ENCODE results near the gene SLC25A51. TPM values are rescaled to one million over a fixed set of nuclear protein-coding genes. Genes with fewer than 3 reads are reported as not detected.

Gene SLC25A51, protein sequence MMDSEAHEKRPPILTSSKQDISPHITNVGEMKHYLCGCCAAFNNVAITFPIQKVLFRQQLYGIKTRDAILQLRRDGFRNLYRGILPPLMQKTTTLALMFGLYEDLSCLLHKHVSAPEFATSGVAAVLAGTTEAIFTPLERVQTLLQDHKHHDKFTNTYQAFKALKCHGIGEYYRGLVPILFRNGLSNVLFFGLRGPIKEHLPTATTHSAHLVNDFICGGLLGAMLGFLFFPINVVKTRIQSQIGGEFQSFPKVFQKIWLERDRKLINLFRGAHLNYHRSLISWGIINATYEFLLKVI
- 10 to 100 TPM; 16.0 to 30.7 (median 22.2) TPM for total RNA-seq

GRCh38 chr9:37903647-37904444 is at the start of gene SLC25A51:
TSS of gene SLC25A51 (minus strand) at chr9:37904127. CDS start at chr9:37888550, 15,577 bp downstream.
- peak within 1 kb of the TSS; percentile 75 to 93 (median 85) for H3K4me3 ChIP-seq
- H3K9me3 ChIP-seq, result no peaks in the 10 kb centered on the region
- peak within 1 kb of the TSS; percentile 86 to 90 (median 88) for H3K27ac ChIP-seq
- TF ChIP-seq, protein P1, sequence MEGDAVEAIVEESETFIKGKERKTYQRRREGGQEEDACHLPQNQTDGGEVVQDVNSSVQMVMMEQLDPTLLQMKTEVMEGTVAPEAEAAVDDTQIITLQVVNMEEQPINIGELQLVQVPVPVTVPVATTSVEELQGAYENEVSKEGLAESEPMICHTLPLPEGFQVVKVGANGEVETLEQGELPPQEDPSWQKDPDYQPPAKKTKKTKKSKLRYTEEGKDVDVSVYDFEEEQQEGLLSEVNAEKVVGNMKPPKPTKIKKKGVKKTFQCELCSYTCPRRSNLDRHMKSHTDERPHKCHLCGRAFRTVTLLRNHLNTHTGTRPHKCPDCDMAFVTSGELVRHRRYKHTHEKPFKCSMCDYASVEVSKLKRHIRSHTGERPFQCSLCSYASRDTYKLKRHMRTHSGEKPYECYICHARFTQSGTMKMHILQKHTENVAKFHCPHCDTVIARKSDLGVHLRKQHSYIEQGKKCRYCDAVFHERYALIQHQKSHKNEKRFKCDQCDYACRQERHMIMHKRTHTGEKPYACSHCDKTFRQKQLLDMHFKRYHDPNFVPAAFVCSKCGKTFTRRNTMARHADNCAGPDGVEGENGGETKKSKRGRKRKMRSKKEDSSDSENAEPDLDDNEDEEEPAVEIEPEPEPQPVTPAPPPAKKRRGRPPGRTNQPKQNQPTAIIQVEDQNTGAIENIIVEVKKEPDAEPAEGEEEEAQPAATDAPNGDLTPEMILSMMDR (IDR thresholded peaks at IDR 0.05 in 4 of 5, conservative IDR thresholded peaks at IDR 0.05 in 1 of 5), result peak; percentile 90 to 97 (median 96)
- peak; percentile 74 to 81 for TF ChIP-seq POLR2A (IDR thresholded peaks at IDR 0.05)
- H3K36me3 ChIP-seq, result peaks cover 0 to 7% of the 10 kb centered on the region in 2 donors
- H3K27me3 ChIP-seq, result no peaks in the 10 kb centered on the region
- DNase-seq (peak; percentile 80 to 91), ATAC-seq (peak; percentile 92 to 95)
- in situ Hi-C loops (cut with MboI; ENCODE audit: low sequenced_read_pairs in 4 of 4) (loop anchor here in 1 of 4 donors (10.0 to 25.0 kb wide), 2 partner anchors 171 to 317 kb away; partner anchors contain the start of genes FBXO10 and TOMM5), intact Hi-C loops (cut with DNase I; ENCODE audit: low total_unique reads) (loop anchor here (2.0 to 10.0 kb wide), 3 partner anchors 99 to 489 kb away; partner anchors contain the start of genes ALDH1B1, DCAF10 and SHB)
- peaks cover 16 to 17% of the 10 kb centered on the region in 2 donors for H3K4me1 ChIP-seq

GRCh38 chr9:37953206-37953774 is 49.4 kb upstream of the SLC25A51 start:
- TF ChIP-seq, protein P1 (IDR thresholded peaks at IDR 0.05 in 4 of 5, conservative IDR thresholded peaks at IDR 0.05 in 1 of 5), result no peak
- no peak for TF ChIP-seq POLR2A (IDR thresholded peaks at IDR 0.05)
- in situ Hi-C loops (cut with MboI; ENCODE audit: low sequenced_read_pairs in 4 of 4) (no loop called here), intact Hi-C loops (cut with DNase I; ENCODE audit: low total_unique reads) (no loop called here)
- H3K4me1 ChIP-seq, result peaks cover 0 to 6% of the 10 kb centered on the region in 2 donors
- ATAC-seq, result no peak
- H3K27me3 ChIP-seq, result no peaks in the 10 kb centered on the region
- no peak overlapping the region for H3K4me3 ChIP-seq
- DNase-seq, result no peak
- no peaks in the 10 kb centered on the region for H3K36me3 ChIP-seq
- peak overlapping the region in 2 of 4 donors; percentile 31 to 71 for H3K27ac ChIP-seq
- H3K9me3 ChIP-seq, result no peaks in the 10 kb centered on the region

DNA sequence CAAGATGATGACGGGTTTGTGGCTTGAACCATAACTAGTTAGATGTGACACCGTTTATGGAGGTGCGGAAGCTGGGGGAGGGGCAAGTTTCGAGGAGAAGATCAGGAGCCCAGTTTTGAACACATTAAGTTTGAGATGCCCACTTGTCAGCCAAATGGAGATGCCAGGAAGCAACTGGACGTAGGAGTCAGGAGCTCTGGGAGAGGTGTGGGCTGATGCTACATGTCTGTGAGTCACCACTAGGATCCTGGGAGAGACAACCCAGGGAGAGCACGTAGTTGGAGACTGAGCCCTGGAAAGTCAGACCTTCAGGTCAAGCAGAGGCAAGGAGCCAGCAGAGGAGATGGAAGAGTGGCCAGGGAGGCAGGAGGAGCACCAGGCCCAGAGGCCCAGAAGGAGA is 48.8 kb upstream of the SLC25A51 start:
- H3K27me3 ChIP-seq, result no peaks in the 10 kb centered on the region
- no peak for ATAC-seq
- no peak overlapping the region for H3K4me3 ChIP-seq
- no peak for DNase-seq
- H3K27ac ChIP-seq, result no peak overlapping the region
- H3K36me3 ChIP-seq, result no peaks in the 10 kb centered on the region
- in situ Hi-C loops (cut with MboI; ENCODE audit: low sequenced_read_pairs in 4 of 4) (no loop called here), intact Hi-C loops (cut with DNase I; ENCODE audit: low total_unique reads) (no loop called here)
- H3K9me3 ChIP-seq, result no peaks in the 10 kb centered on the region
- H3K4me1 ChIP-seq, result peaks cover 0 to 6% of the 10 kb centered on the region in 2 donors
- TF ChIP-seq, protein P1 (IDR thresholded peaks at IDR 0.05 in 4 of 5, conservative IDR thresholded peaks at IDR 0.05 in 1 of 5), result no peak
- TF ChIP-seq POLR2A (IDR thresholded peaks at IDR 0.05), result no peak

DNA sequence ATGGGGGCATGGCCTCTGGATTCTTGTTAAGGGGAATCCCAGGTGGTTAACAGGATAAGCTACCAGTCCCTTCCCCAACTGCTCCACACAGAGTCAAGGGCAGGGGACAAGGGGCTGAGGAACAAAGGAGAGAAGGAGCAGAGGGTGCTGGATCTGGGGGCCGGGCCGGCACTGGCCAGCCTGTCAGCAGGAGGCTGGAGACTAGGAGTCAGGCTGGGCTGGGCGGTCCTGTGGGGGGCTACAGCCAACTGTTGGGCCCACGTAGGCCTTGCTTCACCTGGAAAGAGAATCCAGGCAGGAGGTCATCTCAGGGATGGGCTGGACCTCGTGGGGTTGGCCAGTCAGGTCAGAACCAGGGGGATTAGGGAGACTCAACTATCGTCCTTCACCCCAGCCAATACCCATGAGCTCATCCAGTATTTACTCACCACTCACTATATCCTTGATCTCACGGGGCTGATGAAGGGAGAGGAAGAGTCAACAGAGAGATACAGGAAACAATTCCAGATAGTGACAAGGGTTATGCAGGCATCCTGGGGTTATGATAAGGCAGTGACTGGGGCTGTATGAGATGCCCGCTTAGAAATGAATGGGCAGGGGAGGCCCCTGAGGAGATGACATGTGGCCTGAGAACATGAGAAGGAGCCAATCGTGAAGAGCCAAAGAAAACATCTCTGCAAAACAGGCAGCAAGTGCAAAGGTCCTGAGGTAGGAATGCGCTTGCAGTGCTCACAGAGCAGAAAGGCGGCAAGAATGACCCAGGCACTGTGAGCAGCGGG is 47.9 kb upstream of the SLC25A51 start:
- Histone ChIP-seq H3K4me3 (no peak overlapping the region), H3K9me3 (no peaks in the 10 kb centered on the region), H3K27ac (no peak overlapping the region), H3K36me3 (no peaks in the 10 kb centered on the region), H3K27me3 (no peaks in the 10 kb centered on the region), H3K4me1 (peaks cover 0 to 6% of the 10 kb centered on the region in 2 donors)
- DNase-seq (no peak), ATAC-seq (no peak)
- intact Hi-C loops (cut with DNase I; ENCODE audit: low total_unique reads) (no loop called here), in situ Hi-C loops (cut with MboI; ENCODE audit: low sequenced_read_pairs in 4 of 4) (no loop called here)
- TF ChIP-seq, protein P1 (IDR thresholded peaks at IDR 0.05 in 4 of 5, conservative IDR thresholded peaks at IDR 0.05 in 1 of 5), result no peak
- no peak for TF ChIP-seq POLR2A (IDR thresholded peaks at IDR 0.05)

Data from gastrocnemius medialis (tissue), 4 donors.